ENCODE results near the gene KCNMA1.

DNA sequence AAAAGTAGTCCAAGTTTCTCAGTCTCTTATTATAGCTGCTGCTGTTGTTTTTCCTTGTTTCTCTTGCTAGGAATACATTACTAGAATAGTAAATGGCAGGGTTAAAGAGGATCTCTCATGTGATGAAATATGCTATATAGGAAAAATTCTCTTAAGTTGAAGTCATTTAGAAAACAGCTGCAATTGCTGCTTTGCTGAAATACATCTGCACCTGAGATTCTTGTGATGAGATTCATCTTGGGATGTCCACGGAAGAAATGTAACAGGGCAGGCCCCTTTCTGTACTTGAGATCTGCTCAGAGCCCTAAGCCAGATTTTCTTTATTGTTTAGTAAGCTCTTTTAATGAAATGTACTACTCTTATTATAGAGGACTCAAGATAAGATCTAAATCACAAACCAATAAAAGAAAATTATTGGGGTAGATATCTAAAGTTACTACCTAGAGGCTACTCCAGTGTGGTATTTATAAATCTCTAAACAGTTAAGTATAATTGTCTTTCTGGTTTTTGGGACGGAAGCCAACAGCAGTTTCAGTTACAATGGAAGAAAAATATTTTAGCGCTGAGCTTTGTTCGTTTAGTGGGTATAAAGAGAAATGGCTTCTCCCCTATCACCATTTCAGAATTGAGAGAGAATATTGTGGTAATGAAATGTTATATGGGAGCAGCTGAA is 701.5 kb downstream of the KCNMA1 start:
- TF ChIP-seq CTCF (conservative IDR thresholded peaks at IDR 0.05; ENCODE audit: low read depth, low read length) (no peak), EZH2 (IDR thresholded peaks at IDR 0.05; ENCODE audit: low read length, unreplicated experiment) (no peak)

Data from PC-3 (cell line).